ENCODE data around the gene CRYBB2. TPM values are rescaled to one million over a fixed set of nuclear protein-coding genes. Genes with fewer than 3 reads are reported as not detected.

CRYBB2 gene
- total RNA-seq (2013), result not detected
- polyA plus RNA-seq (not detected), polyA minus RNA-seq (not detected in 2 replicates), total RNA-seq (0 to 0.23 (median 0) reads per million in 11 experiments)

- Mint-ChIP-seq H3K4me3 (no peak within 1 kb of the TSS), H3K27me3 (ENCODE audit: low read depth in 3 of 3) (peaks cover 5 to 10% (median 9%) of the 10 kb centered on the region in 3 donors), H3K9me3 (peaks cover 0 to 4% (median 0%) of the 10 kb centered on the region in 7 donors), H3K4me1 (no peaks in the 10 kb centered on the region), H3K27ac (peak within 1 kb of the TSS in 1 of 7 donors; percentile 18), H3K36me3 (no peaks in the 10 kb centered on the region)
- no peak for DNase-seq
- H3K79me2 ChIP-seq (ENCODE audit: insufficient read depth, low read length), result no peaks in the 10 kb centered on the region
- H3K27ac ChIP-seq (ENCODE audit: low read depth in 1 of 2, low read length in 2 of 2), result no peak within 1 kb of the TSS
- no peaks in the 10 kb centered on the region for H4K20me1 ChIP-seq (ENCODE audit: insufficient read depth, low read length)
- no peaks in the 10 kb centered on the region for H3K9me3 ChIP-seq (replicated peaks in 1 of 2; ENCODE audit: control insufficient read depth in 1 of 2, insufficient read depth in 1 of 2, low read length in 2 of 2)
- no peak within 1 kb of the TSS for H3K4me3 ChIP-seq (replicated peaks in 1 of 3; ENCODE audit: low read depth in 2 of 3, low read length in 3 of 3)
- intact Hi-C loops (cut with micrococcal nuclease), result no loop called here
- H3K27me3 ChIP-seq (ENCODE audit: control insufficient read depth in 2 of 2, insufficient read depth in 2 of 2, low read length in 2 of 2), result no peaks in the 10 kb centered on the region
- no peak within 1 kb of the TSS for H3K9ac ChIP-seq (ENCODE audit: insufficient read depth, low read length, poor library complexity, severe bottlenecking)
- 95% methylated on average over 18 of the region's 19 CpGs for WGBS (ENCODE audit: insufficient coverage)
- no peak within 1 kb of the TSS for H3K4me2 ChIP-seq (replicated peaks; ENCODE audit: extremely low read depth, low read length, poor library complexity, severe bottlenecking)
- no peaks in the 10 kb centered on the region for H3K36me3 ChIP-seq (replicated peaks in 1 of 2; ENCODE audit: control insufficient read depth in 1 of 2, insufficient read depth in 2 of 2, low read length in 2 of 2)
- H2AFZ ChIP-seq (ENCODE audit: insufficient read depth, low read depth, low read length, poor library complexity, severe bottlenecking), result no peak within 1 kb of the TSS
- no peak for TF ChIP-seq CTCF (IDR thresholded peaks at IDR 0.05)
- H3K4me1 ChIP-seq (ENCODE audit: control insufficient read depth in 1 of 2, insufficient read depth in 2 of 2, low read length in 2 of 2), result no peaks in the 10 kb centered on the region
Measured at GRCh38 chr22:25219211-25219689, at the start of gene CRYBB2. CRYBB2 (plus strand) TSS chr22:25219639; CDS start chr22:25221430, 1,791 bp downstream.

GRCh38 chr22:25170426-25170980 lies 48.9 kb upstream of the CRYBB2 start:
- H3K27ac ChIP-seq (ENCODE audit: low read depth in 1 of 2, low read length in 2 of 2), result no peak overlapping the region
- no peak overlapping the region for H3K4me3 ChIP-seq (replicated peaks in 1 of 3; ENCODE audit: low read depth in 2 of 3, low read length in 3 of 3)
- Mint-ChIP-seq H3K4me3 (no peak overlapping the region), H3K9me3 (peaks cover 0 to 2% (median 0%) of the 10 kb centered on the region in 7 donors), H3K27ac (no peak overlapping the region), H3K27me3 (ENCODE audit: low read depth in 3 of 3) (peaks cover 0 to 6% (median 5%) of the 10 kb centered on the region in 3 donors), H3K4me1 (no peaks in the 10 kb centered on the region), H3K36me3 (no peaks in the 10 kb centered on the region)
- no peak overlapping the region for H3K4me2 ChIP-seq (replicated peaks; ENCODE audit: extremely low read depth, low read length, poor library complexity, severe bottlenecking)
- WGBS (ENCODE audit: insufficient coverage), result over 99% methylated on average over 10 of the region's 16 CpGs
- H3K36me3 ChIP-seq (replicated peaks in 1 of 2; ENCODE audit: control insufficient read depth in 1 of 2, insufficient read depth in 2 of 2, low read length in 2 of 2), result no peaks in the 10 kb centered on the region
- H3K9ac ChIP-seq (ENCODE audit: insufficient read depth, low read length, poor library complexity, severe bottlenecking), result no peak overlapping the region
- H3K4me1 ChIP-seq (ENCODE audit: control insufficient read depth in 1 of 2, insufficient read depth in 2 of 2, low read length in 2 of 2), result no peaks in the 10 kb centered on the region
- no peak for TF ChIP-seq CTCF (IDR thresholded peaks at IDR 0.05)
- no peaks in the 10 kb centered on the region for H4K20me1 ChIP-seq (ENCODE audit: insufficient read depth, low read length)
- H3K79me2 ChIP-seq (ENCODE audit: insufficient read depth, low read length), result no peaks in the 10 kb centered on the region
- no peaks in the 10 kb centered on the region for H3K9me3 ChIP-seq (replicated peaks in 1 of 2; ENCODE audit: control insufficient read depth in 1 of 2, insufficient read depth in 1 of 2, low read length in 2 of 2)
- DNase-seq, result no peak
- no peak overlapping the region for H2AFZ ChIP-seq (ENCODE audit: insufficient read depth, low read depth, low read length, poor library complexity, severe bottlenecking)
- intact Hi-C loops (cut with micrococcal nuclease), result no loop called here
- H3K27me3 ChIP-seq (ENCODE audit: control insufficient read depth in 2 of 2, insufficient read depth in 2 of 2, low read length in 2 of 2), result no peaks in the 10 kb centered on the region
